Measurements from ENCODE around the gene ITGBL1.

ITGBL1 gene

GRCh38 chr13:101474419-101474957, 22.0 kb downstream of the ITGBL1 start:
- no peak for TF ChIP-seq POLR2A (IDR thresholded peaks at IDR 0.05; ENCODE audit: low read length)
- TF ChIP-seq GATA1 (IDR thresholded peaks at IDR 0.05; ENCODE audit: low read depth, low read length), result no peak
- no peak for DNase-seq

GRCh38 chr13:101475536-101475935, 23.1 kb downstream of the ITGBL1 start:
- TF ChIP-seq GATA1 (IDR thresholded peaks at IDR 0.05; ENCODE audit: low read depth, low read length) (no peak), POLR2A (IDR thresholded peaks at IDR 0.05; ENCODE audit: low read length) (no peak)
- DNase-seq, result no peak

GRCh38 chr13:101481421-101481820, 28.9 kb downstream of the ITGBL1 start:
- DNase-seq, result no peak
- TF ChIP-seq POLR2A (IDR thresholded peaks at IDR 0.05; ENCODE audit: low read length) (no peak), GATA1 (IDR thresholded peaks at IDR 0.05; ENCODE audit: low read depth, low read length) (no peak)

GRCh38 chr13:101486708-101487437, 34.4 kb downstream of the ITGBL1 start:
- no peak for TF ChIP-seq GATA1 (IDR thresholded peaks at IDR 0.05; ENCODE audit: low read depth, low read length)
- no peak for TF ChIP-seq POLR2A (IDR thresholded peaks at IDR 0.05; ENCODE audit: low read length)
- no peak for DNase-seq

GRCh38 chr13:101487438-101487830, 35.0 kb downstream of the ITGBL1 start:
- DNase-seq, result no peak
- TF ChIP-seq POLR2A (IDR thresholded peaks at IDR 0.05; ENCODE audit: low read length) (no peak), GATA1 (IDR thresholded peaks at IDR 0.05; ENCODE audit: low read depth, low read length) (no peak)

GRCh38 chr13:101488734-101489133, 36.3 kb downstream of the ITGBL1 start:
- no peak for DNase-seq
- no peak for TF ChIP-seq POLR2A (IDR thresholded peaks at IDR 0.05; ENCODE audit: low read length)
- no peak for TF ChIP-seq GATA1 (IDR thresholded peaks at IDR 0.05; ENCODE audit: low read depth, low read length)

- TF ChIP-seq POLR2A (IDR thresholded peaks at IDR 0.05; ENCODE audit: low read length), result no peak
- no peak for TF ChIP-seq GATA1 (IDR thresholded peaks at IDR 0.05; ENCODE audit: low read depth, low read length)
These were observed 37.3 kb downstream of the ITGBL1 start for GRCh38 chr13:101489643-101490405.

GRCh38 chr13:101490406-101491015, 38.0 kb downstream of the ITGBL1 start:
- TF ChIP-seq GATA1 (IDR thresholded peaks at IDR 0.05; ENCODE audit: low read depth, low read length), result no peak
- TF ChIP-seq POLR2A (IDR thresholded peaks at IDR 0.05; ENCODE audit: low read length), result no peak

More at GRCh38 chr13:101489643-101490405, 37.3 kb downstream of the ITGBL1 start:
- no peak for DNase-seq

GRCh38 chr13:101492251-101492910, 39.9 kb downstream of the ITGBL1 start:
- DNase-seq, result no peak
- no peak for TF ChIP-seq POLR2A (IDR thresholded peaks at IDR 0.05; ENCODE audit: low read length)
- TF ChIP-seq GATA1 (IDR thresholded peaks at IDR 0.05; ENCODE audit: low read depth, low read length), result no peak

More at GRCh38 chr13:101490406-101491015, 38.0 kb downstream of the ITGBL1 start:
- DNase-seq, result no peak

- no peak for DNase-seq
- no peak for TF ChIP-seq POLR2A (IDR thresholded peaks at IDR 0.05; ENCODE audit: low read length)
- TF ChIP-seq GATA1 (IDR thresholded peaks at IDR 0.05; ENCODE audit: low read depth, low read length), result no peak
These were observed 41.1 kb downstream of the ITGBL1 start for GRCh38 chr13:101493541-101493940.

- no peak for DNase-seq
These were observed 46.9 kb downstream of the ITGBL1 start for GRCh38 chr13:101499406-101499805.

GRCh38 chr13:101502618-101503017, 50.1 kb downstream of the ITGBL1 start:
- DNase-seq, result no peak
- TF ChIP-seq POLR2A (IDR thresholded peaks at IDR 0.05; ENCODE audit: low read length), result no peak
- no peak for TF ChIP-seq GATA1 (IDR thresholded peaks at IDR 0.05; ENCODE audit: low read depth, low read length)

More at GRCh38 chr13:101499406-101499805, 46.9 kb downstream of the ITGBL1 start:
- TF ChIP-seq GATA1 (IDR thresholded peaks at IDR 0.05; ENCODE audit: low read depth, low read length) (no peak), POLR2A (IDR thresholded peaks at IDR 0.05; ENCODE audit: low read length) (no peak)

- TF ChIP-seq GATA1 (IDR thresholded peaks at IDR 0.05; ENCODE audit: low read depth, low read length), result no peak
- TF ChIP-seq POLR2A (IDR thresholded peaks at IDR 0.05; ENCODE audit: low read length), result no peak
These were observed 58.7 kb downstream of the ITGBL1 start for GRCh38 chr13:101511161-101511560.

More at GRCh38 chr13:101511161-101511560, 58.7 kb downstream of the ITGBL1 start:
- no peak for DNase-seq

Data from erythroblast (primary cell).